Ovary (tissue), 3 donors: ENCODE measurements around the gene GALK2.

Experiments
- POLR2A ChIP-seq: fragments of 450-650 bp; IDR thresholded peaks from one replicate; pipeline ENCODE4 v1.6.1; 2017; ENCODE audit warnings: antibody characterized with exemption, mild to moderate bottlenecking, moderate library complexity
- TF ChIP-seq, protein P1 (sequence below), 3 donors: fragments of 450-650 bp in 2 of 3; fragments of 200-600 bp in 1 of 3; IDR thresholded peaks; one replicate each; pipeline versions ENCODE4 v1.5.1 to v1.8.0; 2016 to 2022; ENCODE audit warnings: antibody characterized with exemption in 3 of 3, mild to moderate bottlenecking in 1 of 3
- donor health status: DM: no; HTN: no; CAD: no.

DNA sequence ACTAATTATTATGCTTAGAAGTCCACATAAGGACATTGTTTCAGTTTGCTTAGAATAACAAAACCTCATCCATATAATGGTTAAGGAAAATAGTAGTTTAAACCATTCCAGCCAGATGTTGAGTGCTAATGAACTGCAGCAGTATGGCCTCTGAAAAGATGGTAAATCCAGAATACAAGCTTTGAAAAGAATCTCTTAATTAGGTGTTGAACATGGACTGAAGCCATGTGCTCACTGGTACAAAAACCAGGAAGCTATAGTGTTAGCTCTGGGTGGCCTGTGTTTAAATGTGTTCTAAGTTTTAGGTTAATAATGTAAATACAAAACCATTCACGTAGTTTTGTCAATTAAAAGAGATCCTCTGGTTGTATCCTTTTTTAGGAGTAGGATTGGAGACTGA, 78.2 kb downstream of the GALK2 start:
- TF ChIP-seq, protein P1, sequence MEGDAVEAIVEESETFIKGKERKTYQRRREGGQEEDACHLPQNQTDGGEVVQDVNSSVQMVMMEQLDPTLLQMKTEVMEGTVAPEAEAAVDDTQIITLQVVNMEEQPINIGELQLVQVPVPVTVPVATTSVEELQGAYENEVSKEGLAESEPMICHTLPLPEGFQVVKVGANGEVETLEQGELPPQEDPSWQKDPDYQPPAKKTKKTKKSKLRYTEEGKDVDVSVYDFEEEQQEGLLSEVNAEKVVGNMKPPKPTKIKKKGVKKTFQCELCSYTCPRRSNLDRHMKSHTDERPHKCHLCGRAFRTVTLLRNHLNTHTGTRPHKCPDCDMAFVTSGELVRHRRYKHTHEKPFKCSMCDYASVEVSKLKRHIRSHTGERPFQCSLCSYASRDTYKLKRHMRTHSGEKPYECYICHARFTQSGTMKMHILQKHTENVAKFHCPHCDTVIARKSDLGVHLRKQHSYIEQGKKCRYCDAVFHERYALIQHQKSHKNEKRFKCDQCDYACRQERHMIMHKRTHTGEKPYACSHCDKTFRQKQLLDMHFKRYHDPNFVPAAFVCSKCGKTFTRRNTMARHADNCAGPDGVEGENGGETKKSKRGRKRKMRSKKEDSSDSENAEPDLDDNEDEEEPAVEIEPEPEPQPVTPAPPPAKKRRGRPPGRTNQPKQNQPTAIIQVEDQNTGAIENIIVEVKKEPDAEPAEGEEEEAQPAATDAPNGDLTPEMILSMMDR (IDR thresholded peaks at IDR 0.05) = no peak
- no peak for TF ChIP-seq POLR2A
